MCF 10A (cell line): Measurements from ENCODE around the gene ZNF768. TPM values are rescaled to one million over a fixed set of nuclear protein-coding genes. Genes with fewer than 3 reads are reported as not detected.

Source experiments
- BruUV-seq: library from RNA; stranded (reverse); fragments of 400-500 nt; replicated peaks from 2 replicates; lab custom pipeline; 2021; lab: Mats Ljungman, UMichigan
- CTCF ChIA-PET: fragments of 300-600 bp; sonication (Branson Sonifier 250); formaldehyde crosslinking; extraction: SDS; loops from one replicate; lab custom pipeline; 2021; ENCODE audit warnings: antibody characterized with exemption, inconsistent platforms; lab: Yijun Ruan, JAX
- POLR2A ChIA-PET: fragments of 300-600, 350-650 bp; sonication (Branson Sonifier 250); formaldehyde crosslinking; extraction: SDS; loops from one replicate; lab custom pipeline; 2020; ENCODE audit warnings: antibody characterized with exemption, inconsistent platforms; lab: Yijun Ruan, JAX
- DNase-seq: peaks from one replicate; pipeline ENCODE4 v3.0.0-alpha.2; 2018; ENCODE audit not compliant: unreplicated experiment
- H3K27ac Mint-ChIP-seq: one replicate; pipeline ENCODE4 v1.8.0; 2022; ENCODE audit warnings: mild to moderate bottlenecking, low read depth, mixed read lengths; ENCODE audit not compliant: unreplicated experiment
- H3K27me3 Mint-ChIP-seq: one replicate; pipeline ENCODE4 v1.8.0; 2022; ENCODE audit warnings: mixed read lengths; ENCODE audit not compliant: insufficient read depth, unreplicated experiment
- H3K36me3 Mint-ChIP-seq: one replicate; pipeline ENCODE4 v1.8.0; 2022; ENCODE audit warnings: mild to moderate bottlenecking, moderate library complexity, mixed read lengths; ENCODE audit not compliant: insufficient read depth, unreplicated experiment
- H3K4me1 Mint-ChIP-seq: one replicate; pipeline ENCODE4 v1.8.0; 2022; ENCODE audit warnings: mixed read lengths; ENCODE audit not compliant: insufficient read depth, unreplicated experiment
- H3K4me3 Mint-ChIP-seq: one replicate; pipeline ENCODE4 v1.8.0; 2022; ENCODE audit warnings: mild to moderate bottlenecking, moderate library complexity, mixed read lengths; ENCODE audit not compliant: unreplicated experiment
- H3K9me3 Mint-ChIP-seq: one replicate; pipeline ENCODE4 v1.8.0; 2022; ENCODE audit warnings: mixed read lengths; ENCODE audit not compliant: unreplicated experiment
- CTCF ChIP-seq: fragments of 200-600 bp; IDR thresholded peaks from one replicate; pipeline ENCODE4 v1.8.0; 2022; ENCODE audit warnings: antibody characterized with exemption, mild to moderate bottlenecking; ENCODE audit not compliant: unreplicated experiment
- intact Hi-C: fragments of 100-400 bp; cut with micrococcal nuclease; formaldehyde crosslinking; loops from 2 replicates; pipeline ENCODE4 v1.14.1; 2022
- microRNA-seq: library from miRNA; unstranded; fragments of <30 nt; microRNA quantifications from one replicate; pipeline ENCODE4 v1.2.0, GENCODE V29; 2022
- total RNA-seq: library from RNA; stranded (reverse); gene quantifications from 2 replicates; pipeline ENCODE4 v1.2.3, GENCODE V29; 2022

Gene ZNF768
- total RNA-seq, 1 experiment from 2014 or later, result 39.3 TPM

GRCh38 chr16:30474074-30474452 is 52.3 kb downstream of the ZNF768 start:
- no TSS peak for BruUV-seq
- Mint-ChIP-seq H3K4me3 (no peak overlapping the region), H3K9me3 (no peaks in the 10 kb centered on the region), H3K27ac (no peak overlapping the region), H3K27me3 (no peaks in the 10 kb centered on the region), H3K36me3 (no peaks in the 10 kb centered on the region), H3K4me1 (peaks cover 8% of the 10 kb centered on the region)
- DNase-seq, result no peak
- intact Hi-C loops, result no loop called here
- TF ChIP-seq CTCF, result no peak
- CTCF ChIA-PET, result interaction anchor here (0.6 kb wide), 1 partner anchor 40 kb away, joined by 3 read pairs; no protein-coding TSS in a partner anchor
- POLR2A ChIA-PET, result interaction anchor here (1.1 to 1.3 kb wide), 3 partner anchors 44 to 53 kb away, joined by 3 read pairs; partner anchors contain the start of gene DCTPP1

Small RNAs within 50 kb of the gene (microRNA-seq; reads per million reads assigned to microRNA genes)
- gene MIR4518, result not detected

Other genes with a start within 250 kb of the ZNF768 start
- gene CD2BP2, start 171.3 kb downstream of the ZNF768 start, total RNA-seq, result 48.4 and 58.9 TPM in 2 replicates
- gene TBC1D10B, start 156.1 kb downstream of the ZNF768 start, total RNA-seq, result 46.5 and 48.0 TPM in 2 replicates
- 1.2 and 1.6 TPM in 2 replicates for gene MYL11, start 151.8 kb downstream of the ZNF768 start, total RNA-seq
- gene SEPTIN1, start 144.0 kb downstream of the ZNF768 start, total RNA-seq, result 1.3 and 1.7 TPM in 2 replicates
- gene ZNF48, start 131.1 kb downstream of the ZNF768 start, total RNA-seq, result 11.0 and 12.4 TPM in 2 replicates
- gene ZNF771, start 119.0 kb downstream of the ZNF768 start, total RNA-seq, result 8.1 and 8.3 TPM in 2 replicates
- gene DCTPP1, start 96.5 kb downstream of the ZNF768 start, total RNA-seq, result 29.1 and 42.4 TPM in 2 replicates
- gene SEPHS2, start 80.7 kb downstream of the ZNF768 start, total RNA-seq, result 51.9 and 73.3 TPM in 2 replicates
- not detected in 2 replicates for gene ITGAL, start 53.8 kb downstream of the ZNF768 start, total RNA-seq
- 13.7 TPM in 2 replicates for gene ZNF747, start 8.3 kb upstream of the ZNF768 start, total RNA-seq
- 8.3 and 10.6 TPM in 2 replicates for gene ZNF764, start 31.8 kb upstream of the ZNF768 start, total RNA-seq
- gene ZNF688, start 45.1 kb upstream of the ZNF768 start, total RNA-seq, result 9.0 and 11.6 TPM in 2 replicates
- 12.8 and 16.3 TPM in 2 replicates for gene ZNF785, start 59.1 kb upstream of the ZNF768 start, total RNA-seq
- 4.5 and 6.1 TPM in 2 replicates for gene ZNF689, start 83.8 kb upstream of the ZNF768 start, total RNA-seq
- 39.4 and 41.4 TPM in 2 replicates for gene PRR14, start 124.4 kb upstream of the ZNF768 start, total RNA-seq
- 69.1 and 80.8 TPM in 2 replicates for gene FBRS, start 131.9 kb upstream of the ZNF768 start, total RNA-seq
- 52.3 and 60.7 TPM in 2 replicates for gene SRCAP, start 172.6 kb upstream of the ZNF768 start, total RNA-seq
- 28.0 and 28.4 TPM in 2 replicates for gene PHKG2, start 221.9 kb upstream of the ZNF768 start, total RNA-seq
- gene CFAP119, start 235.5 kb upstream of the ZNF768 start, total RNA-seq, result 4.8 and 5.2 TPM in 2 replicates
- 78.0 and 85.0 TPM in 2 replicates for gene RNF40, start 235.8 kb upstream of the ZNF768 start, total RNA-seq